Keratinocyte (primary cell): ENCODE measurements around the gene MELK. TPM values are rescaled to one million over a fixed set of nuclear protein-coding genes. Genes with fewer than 3 reads are reported as not detected.

Experiments used
- DNase-seq: peaks from one replicate; pipeline ENCODE4 v3.0.0-alpha.2; 2011; ENCODE audit warnings: low read depth, missing footprints, low spot score
- FAIRE-seq: peaks from 2 replicates; lab custom pipeline; 2011; peaks lifted over from hg19 to GRCh38; lab: Jason Lieb, UNC
- H2AFZ ChIP-seq: 2 replicates; pipeline ENCODE4 v1.6.0; 2012; ENCODE audit warnings: low read length, control low read depth, inconsistent platforms; ENCODE audit not compliant: control insufficient read depth
- H3K27ac ChIP-seq: 2 replicates; pipeline ENCODE4 v1.5.1; 2011; ENCODE audit warnings: low read length; ENCODE audit not compliant: control insufficient read depth, insufficient read depth
- H3K27me3 ChIP-seq: 3 replicates; pipeline ENCODE4 v1.6.0; 2011; ENCODE audit warnings: low read length; ENCODE audit not compliant: control insufficient read depth, insufficient read depth; ENCODE audit errors: extremely low read depth
- H3K36me3 ChIP-seq, 2 experiments: 2 replicates in 1 of 2; 3 replicates in 1 of 2; pipeline ENCODE4 v1.5.1; 2011; ENCODE audit warnings: low read length in 2 of 2, mild to moderate bottlenecking in 1 of 2; ENCODE audit not compliant: control insufficient read depth in 2 of 2, insufficient read depth in 2 of 2; ENCODE audit errors: extremely low read depth in 1 of 2
- H3K4me1 ChIP-seq: 3 replicates; pipeline ENCODE4 v1.5.1; 2011; ENCODE audit warnings: low read length; ENCODE audit not compliant: control insufficient read depth, insufficient read depth; ENCODE audit errors: extremely low read depth
- H3K4me2 ChIP-seq: 3 replicates; pipeline ENCODE4 v1.6.0; 2011; ENCODE audit warnings: low read depth, low read length; ENCODE audit not compliant: control insufficient read depth, insufficient read depth; ENCODE audit errors: extremely low read depth
- H3K4me3 ChIP-seq, 3 experiments: fragments of 200-600 bp in 1 of 3; sonication (generic) in 1 of 3; 2 replicates in 2 of 3; 3 replicates in 1 of 3; pipeline ENCODE4 v1.5.1; 2011 to 2016; ENCODE audit warnings: low read length in 3 of 3, mild to moderate bottlenecking in 3 of 3, control low read depth in 2 of 3, inconsistent platforms in 1 of 3, low read depth in 1 of 3, mixed read lengths in 1 of 3, mixed run types in 1 of 3, moderate library complexity in 1 of 3; ENCODE audit not compliant: control insufficient read depth in 2 of 3, insufficient read depth in 2 of 3; ENCODE audit errors: extremely low read depth in 1 of 3
- H3K79me2 ChIP-seq: 2 replicates; pipeline ENCODE4 v1.6.0; 2012; ENCODE audit warnings: low read length; ENCODE audit not compliant: control insufficient read depth, insufficient read depth
- H3K9ac ChIP-seq: 3 replicates; pipeline ENCODE4 v1.6.0; 2011; ENCODE audit warnings: low read length; ENCODE audit not compliant: control insufficient read depth, insufficient read depth; ENCODE audit errors: extremely low read depth
- H3K9me1 ChIP-seq: 3 replicates; pipeline ENCODE4 v1.6.0; 2011; ENCODE audit warnings: low read length; ENCODE audit not compliant: control insufficient read depth, insufficient read depth; ENCODE audit errors: extremely low read depth
- H3K9me3 ChIP-seq: 2 replicates; pipeline ENCODE4 v1.5.1; 2012; ENCODE audit warnings: low read depth, low read length; ENCODE audit not compliant: control insufficient read depth
- H4K20me1 ChIP-seq: 3 replicates; pipeline ENCODE4 v1.6.0; 2011; ENCODE audit warnings: low read length; ENCODE audit not compliant: control insufficient read depth, insufficient read depth; ENCODE audit errors: extremely low read depth
- CTCF ChIP-seq, 3 experiments: IDR thresholded peaks in 1 of 3; conservative IDR thresholded peaks in 1 of 3; optimal IDR thresholded peaks in 1 of 3; 2 replicates in 2 of 3; 3 replicates in 1 of 3; pipeline versions ENCODE3 to v1.5.1; 2011; ENCODE audit warnings: low read length in 3 of 3, mild to moderate bottlenecking in 3 of 3, moderate library complexity in 2 of 3, control low read depth in 1 of 3, inconsistent platforms in 1 of 3; ENCODE audit not compliant: insufficient read depth in 2 of 3; ENCODE audit errors: extremely low read depth in 1 of 3
- EZH2 ChIP-seq: IDR thresholded peaks from one replicate; pipeline ENCODE4 v1.6.1; 2012; ENCODE audit warnings: inconsistent platforms, mild to moderate bottlenecking, low read length, moderate library complexity
- dilution Hi-C: fragments of 300-500 bp; cut with MboI; formaldehyde crosslinking; loops from one replicate; pipeline ENCODE4 v1.7.0; 2020; ENCODE audit warnings: low sequenced_read_pairs; ENCODE audit not compliant: extremely low pct_ligation_motif_present
- polyA plus RNA-seq, 5 experiments: library from polyadenylated mRNA; depleted of rRNA in 3 of 5; stranded (reverse) in 3 of 5; stranded (forward) in 1 of 5; unstranded in 1 of 5; fragments of >200 nt; gene quantifications; 1 replicate in 1 of 5; 2 replicates in 3 of 5; 3 replicates in 1 of 5; pipeline versions ENCODE4 v1.2.1 to v1.2.3, GENCODE V29; 2011 to 2012; ENCODE audit warnings: missing spikeins in 2 of 5, low read depth in 1 of 5, low replicate concordance in 1 of 5

Gene MELK
- polyA plus RNA-seq, 1 donor (not counting 4 experiments of a cell fraction or from before 2014, with no cell fraction given) = 45.3 TPM

GRCh38 chr9:36717276-36717675, 144.6 kb downstream of the MELK start:
- Histone ChIP-seq H3K79me2 (no peaks in the 10 kb centered on the region), H3K36me3 (no peaks in the 10 kb centered on the region), H3K9me1 (no peaks in the 10 kb centered on the region), H4K20me1 (no peaks in the 10 kb centered on the region), H3K27me3 (peaks cover 8% of the 10 kb centered on the region), H3K27ac (no peak overlapping the region), H3K9me3 (no peaks in the 10 kb centered on the region), H3K4me3 (no peak overlapping the region), H3K9ac (no peak overlapping the region), H2AFZ (no peak overlapping the region), H3K4me2 (no peak overlapping the region), H3K4me1 (no peaks in the 10 kb centered on the region)
- FAIRE-seq = no peak
- no peak for TF ChIP-seq EZH2
- TF ChIP-seq CTCF (optimal IDR thresholded peaks at IDR 0.05 in 1 of 3, IDR thresholded peaks at IDR 0.05 in 1 of 3, conservative IDR thresholded peaks at IDR 0.05 in 1 of 3; ENCODE audit: extremely low read depth in 1 of 3, insufficient read depth in 2 of 3, low read length in 3 of 3) = no peak
- no peak for DNase-seq
- dilution Hi-C loops = no loop called here

GRCh38 chr9:36718612-36719011, 145.9 kb downstream of the MELK start:
- DNase-seq = no peak
- TF ChIP-seq CTCF (optimal IDR thresholded peaks at IDR 0.05 in 1 of 3, IDR thresholded peaks at IDR 0.05 in 1 of 3, conservative IDR thresholded peaks at IDR 0.05 in 1 of 3; ENCODE audit: extremely low read depth in 1 of 3, insufficient read depth in 2 of 3, low read length in 3 of 3) (no peak), EZH2 (no peak)
- peaks cover 8% of the 10 kb centered on the region for H3K27me3 ChIP-seq
- no peaks in the 10 kb centered on the region for H4K20me1 ChIP-seq
- no peaks in the 10 kb centered on the region for H3K9me1 ChIP-seq
- H3K36me3 ChIP-seq = no peaks in the 10 kb centered on the region
- no peaks in the 10 kb centered on the region for H3K4me1 ChIP-seq
- no peak overlapping the region for H3K27ac ChIP-seq
- no peaks in the 10 kb centered on the region for H3K79me2 ChIP-seq
- H3K9ac ChIP-seq = no peak overlapping the region
- no peak overlapping the region for H3K4me3 ChIP-seq
- no peak overlapping the region for H2AFZ ChIP-seq
- FAIRE-seq = no peak
- dilution Hi-C loops = no loop called here
- no peaks in the 10 kb centered on the region for H3K9me3 ChIP-seq
- H3K4me2 ChIP-seq = no peak overlapping the region
